ENCODE measurements around the gene RIN1. TPM values are rescaled to one million over a fixed set of nuclear protein-coding genes. Genes with fewer than 3 reads are reported as not detected.

The RIN1 gene
- total RNA-seq, 1 experiment from 2014 or later, result 5.4 TPM

GRCh38 chr11:66325263-66325671 lies 11.0 kb downstream of the RIN1 start:
- H4K20me1 ChIP-seq (ENCODE audit: control insufficient read depth, insufficient read depth, insufficient read length), result no peaks in the 10 kb centered on the region
- Mint-ChIP-seq H3K4me3 (no peak overlapping the region), H3K4me1 (peaks cover 9 to 22% of the 10 kb centered on the region in 2 experiments), H3K36me3 (ENCODE audit: insufficient read depth in 1 of 3, low read depth in 3 of 3) (peaks cover 0 to 1% (median under 1%) of the 10 kb centered on the region in 3 experiments; a peak in 4 of 7 replicates), H3K27ac (no peak overlapping the region), H3K27me3 (ENCODE audit: low read depth) (peaks cover 15% of the 10 kb centered on the region), H3K9me3 (peaks cover 2% of the 10 kb centered on the region in 2 experiments)
- H3K14ac ChIP-seq (ENCODE audit: insufficient read depth, low read length), result no peak overlapping the region
- no peak overlapping the region for H3K9ac ChIP-seq (ENCODE audit: extremely low read depth, insufficient read length, low read length)
- no peak overlapping the region for H4K5ac ChIP-seq (ENCODE audit: insufficient read length, low read depth, low read length)
- H2BK15ac ChIP-seq (ENCODE audit: low read depth, low read length), result no peak overlapping the region
- no peak overlapping the region for H4K8ac ChIP-seq (replicated peaks; ENCODE audit: insufficient read length, low read depth, low read length)
- H3K18ac ChIP-seq (ENCODE audit: insufficient read length, low read depth, low read length), result no peak overlapping the region
- H2BK120ac ChIP-seq (ENCODE audit: low read depth, low read length, poor library complexity, severe bottlenecking), result no peak overlapping the region
- no peak overlapping the region for H3K4ac ChIP-seq (ENCODE audit: low read depth, low read length)
- H2AFZ ChIP-seq (ENCODE audit: low read length), result no peak overlapping the region
- H3K23ac ChIP-seq (ENCODE audit: insufficient read length, low read depth, low read length), result no peak overlapping the region
- no peak overlapping the region for H2BK20ac ChIP-seq (ENCODE audit: low read depth, low read length, poor library complexity, severe bottlenecking)
- no peak overlapping the region for H2BK5ac ChIP-seq (ENCODE audit: insufficient read length, low read length)
- H4K91ac ChIP-seq (ENCODE audit: insufficient read length, low read depth, low read length), result no peak overlapping the region
- no peak overlapping the region for H3K27ac ChIP-seq (ENCODE audit: insufficient read length, low read depth, low read length)
- no peaks in the 10 kb centered on the region for H3K23me2 ChIP-seq (ENCODE audit: insufficient read length, low read depth, low read length, poor library complexity, severe bottlenecking)
- H3T11ph ChIP-seq (ENCODE audit: low read length), result no peak overlapping the region
- H3K79me2 ChIP-seq (ENCODE audit: insufficient read depth, low read length), result no peaks in the 10 kb centered on the region
- no peak for DNase-seq
- no peak overlapping the region for H3K56ac ChIP-seq (ENCODE audit: insufficient read length, low read depth, low read length)
- no peak overlapping the region for H2AK5ac ChIP-seq (ENCODE audit: insufficient read length, low read length)
- no peaks in the 10 kb centered on the region for H3K9me3 ChIP-seq (ENCODE audit: control insufficient read depth, low read depth, low read length)
- no peaks in the 10 kb centered on the region for H3K79me1 ChIP-seq (ENCODE audit: insufficient read depth, low read depth, low read length, poor library complexity, severe bottlenecking)
- no peak overlapping the region for H3K4me2 ChIP-seq (ENCODE audit: insufficient read depth, insufficient read length, low read length)
- TF ChIP-seq CTCF (conservative IDR thresholded peaks at IDR 0.05), result no peak
- no CpG with 5 or more reads among the region's 8 CpGs for WGBS (ENCODE audit: extremely low coverage, insufficient read length, low lambda C conversion rate)
- 0 out of 2 replicates have a peak, but pooled peaks cover 3% of the 10 kb centered on the region for H3K4me1 ChIP-seq (ENCODE audit: insufficient read depth, low read length)
- H3K27me3 ChIP-seq (ENCODE audit: insufficient read depth, low read length), result no peaks in the 10 kb centered on the region
- no peak overlapping the region for H2BK12ac ChIP-seq (ENCODE audit: insufficient read length, low read depth, low read length)

All from H9 (cell line).